Esophagus muscularis mucosa (tissue), 4 donors: ENCODE results near the gene JDP2. TPM values are rescaled to one million over a fixed set of nuclear protein-coding genes. Genes with fewer than 3 reads are reported as not detected.
A peak's percentile ranks its signal among the peaks of the same experiment; 100 is the strongest.

ENCODE experiments used
- DNase-seq: peaks from one replicate; pipeline ENCODE4 v3.0.0-alpha.2; 2017; ENCODE audit errors: extremely low spot score
- H3K27ac ChIP-seq, 4 donors: fragments of 200-600 bp; sonication (generic); replicated peaks in 1 of 4; 1 replicate in 3 of 4; 2 replicates in 1 of 4; pipeline ENCODE4 v1.5.1; 2016 to 2019; ENCODE audit warnings: mild to moderate bottlenecking in 1 of 4
- H3K27me3 ChIP-seq, 4 donors: fragments of 200-600 bp; sonication (generic); one replicate each; pipeline versions ENCODE4 v1.5.1 to v1.6.0; 2016 to 2019
- H3K36me3 ChIP-seq, 4 donors: fragments of 200-600 bp; sonication (generic); one replicate each; pipeline ENCODE4 v1.5.1; 2016 to 2019
- H3K4me1 ChIP-seq, 4 donors: fragments of 200-600 bp; sonication (generic); one replicate each; pipeline ENCODE4 v1.5.1; 2016 to 2019
- H3K4me3 ChIP-seq, 4 donors: fragments of 200-600 bp; sonication (generic); 1 replicate in 2 of 4; 2 replicates in 2 of 4; pipeline ENCODE4 v1.5.1; 2016 to 2019; ENCODE audit warnings: mild to moderate bottlenecking in 4 of 4, moderate library complexity in 1 of 4
- H3K9me3 ChIP-seq, 4 donors: fragments of 200-600 bp; sonication (generic); 1 replicate in 3 of 4; 2 replicates in 1 of 4; pipeline ENCODE4 v1.5.1; 2016 to 2019
- CTCF ChIP-seq, 3 experiments: fragments of 200-600 bp in 2 of 3; fragments of 450-650 bp in 1 of 3; sonication (generic) in 2 of 3; IDR thresholded peaks; one replicate each; pipeline ENCODE4 v1.5.1; 2017 to 2019; ENCODE audit warnings: antibody characterized with exemption in 3 of 3, mild to moderate bottlenecking in 2 of 3, moderate library complexity in 1 of 3
- EP300 ChIP-seq: sonication (generic); formaldehyde crosslinking; IDR thresholded peaks from one replicate; pipeline ENCODE4 v1.6.1; 2017; ENCODE audit warnings: antibody characterized with exemption
- POLR2A ChIP-seq: fragments of 450-650 bp; IDR thresholded peaks from one replicate; pipeline ENCODE4 v1.6.1; 2017; ENCODE audit warnings: antibody characterized with exemption, moderate library complexity, mild to moderate bottlenecking, low read depth
- POLR2AphosphoS5 ChIP-seq, 2 donors: sonication (generic); formaldehyde crosslinking; IDR thresholded peaks; one replicate each; pipeline ENCODE4 v1.6.1; 2017; ENCODE audit warnings: antibody characterized with exemption in 2 of 2
- WGBS: methylation state at CpG from one replicate; pipeline ENCODE4 v1.1.5; 2018; 5-methylcytosine and 5-hydroxymethylcytosine counted together
- intact Hi-C: fragments of 100-400 bp; cut with DNase I; formaldehyde crosslinking; loops from one replicate; pipeline ENCODE4 v1.15.1; 2023
- total RNA-seq, 4 donors: library from RNA; depleted of rRNA; stranded (reverse); fragments of >200 nt; gene quantifications; one replicate each; pipeline versions ENCODE4 v1.1.0 to v1.2.1, GENCODE V29; 2016

JDP2 gene
- total RNA-seq, 4 donors from 2014 or later = 50.5 to 94.5 (median 78.3) TPM

GRCh38 chr14:75430116-75430515, 2.3 kb downstream of the JDP2 start:
- TF ChIP-seq POLR2A = no peak
- no peak for TF ChIP-seq EP300
- TF ChIP-seq POLR2AphosphoS5 (IDR thresholded peaks at IDR 0.05) = peak; percentile 5 to 23
- TF ChIP-seq CTCF (IDR thresholded peaks at IDR 0.05) = no peak
- DNase-seq = no peak
- peak overlapping the region; percentile 86 to 96 (median 88) for H3K27ac ChIP-seq
- peaks cover 41 to 84% (median 66%) of the 10 kb centered on the region in 4 donors for H3K4me1 ChIP-seq
- H3K9me3 ChIP-seq = no peaks in the 10 kb centered on the region
- WGBS = 30% methylated on average over 7 of the region's 7 CpGs
- H3K27me3 ChIP-seq = no peaks in the 10 kb centered on the region
- intact Hi-C loops = loop anchor here (5.0 kb wide), 1 partner anchor 42 kb away; no protein-coding TSS in a partner anchor
- peaks cover 12 to 37% (median 30%) of the 10 kb centered on the region in 4 donors for H3K36me3 ChIP-seq
- H3K4me3 ChIP-seq = peak overlapping the region; percentile 79 to 87 (median 83)

- intact Hi-C loops = loop anchor here (5.0 kb wide), 1 partner anchor 42 kb away; no protein-coding TSS in a partner anchor
- Histone ChIP-seq H3K4me3 (peak overlapping the region; percentile 79 to 87 (median 83)), H3K9me3 (no peaks in the 10 kb centered on the region), H3K27me3 (no peaks in the 10 kb centered on the region), H3K27ac (peak overlapping the region; percentile 86 to 96 (median 88)), H3K36me3 (peaks cover 12 to 41% (median 33%) of the 10 kb centered on the region in 4 donors), H3K4me1 (peaks cover 41 to 87% (median 71%) of the 10 kb centered on the region in 4 donors)
- WGBS = 11% methylated on average over 10 of the region's 10 CpGs
- TF ChIP-seq CTCF (IDR thresholded peaks at IDR 0.05) = no peak
- TF ChIP-seq POLR2A = no peak
- no peak for TF ChIP-seq EP300
- TF ChIP-seq POLR2AphosphoS5 (IDR thresholded peaks at IDR 0.05) = no peak
- no peak for DNase-seq
Measured at GRCh38 chr14:75430526-75430925, 2.7 kb downstream of the JDP2 start.

- H3K27me3 ChIP-seq = no peaks in the 10 kb centered on the region
- H3K4me1 ChIP-seq = peaks cover 41 to 87% (median 75%) of the 10 kb centered on the region in 4 donors
- intact Hi-C loops = loop anchor here (5.0 kb wide), 1 partner anchor 41 kb away; no protein-coding TSS in a partner anchor
- H3K4me3 ChIP-seq = peak overlapping the region; percentile 79 to 87 (median 83)
- TF ChIP-seq POLR2AphosphoS5 (IDR thresholded peaks at IDR 0.05) = no peak
- TF ChIP-seq EP300 = no peak
- no peak for TF ChIP-seq POLR2A
- TF ChIP-seq CTCF (IDR thresholded peaks at IDR 0.05) = no peak
- H3K9me3 ChIP-seq = no peaks in the 10 kb centered on the region
- H3K36me3 ChIP-seq = peaks cover 12 to 45% (median 36%) of the 10 kb centered on the region in 4 donors
- H3K27ac ChIP-seq = peak overlapping the region; percentile 86 to 96 (median 88)
- no peak for DNase-seq
- 53% methylated on average over 6 of the region's 6 CpGs for WGBS
Measured at GRCh38 chr14:75430976-75431375, 3.2 kb downstream of the JDP2 start.

- no peaks in the 10 kb centered on the region for H3K9me3 ChIP-seq
- H3K4me3 ChIP-seq = no peak overlapping the region
- 90% methylated on average over 4 of the region's 4 CpGs for WGBS
- peaks cover 12 to 54% (median 38%) of the 10 kb centered on the region in 4 donors for H3K36me3 ChIP-seq
- H3K27me3 ChIP-seq = no peaks in the 10 kb centered on the region
- H3K27ac ChIP-seq = no peak overlapping the region
- TF ChIP-seq POLR2A = no peak
- no peak for TF ChIP-seq EP300
- TF ChIP-seq POLR2AphosphoS5 (IDR thresholded peaks at IDR 0.05) = no peak
- TF ChIP-seq CTCF (IDR thresholded peaks at IDR 0.05) = no peak
- intact Hi-C loops = loop anchor here (5.0 kb wide), 1 partner anchor 40 kb away; no protein-coding TSS in a partner anchor
- peaks cover 42 to 87% (median 74%) of the 10 kb centered on the region in 4 donors for H3K4me1 ChIP-seq
- no peak for DNase-seq
Measured at GRCh38 chr14:75431827-75432226, 4.0 kb downstream of the JDP2 start.

GRCh38 chr14:75432411-75432810, 4.6 kb downstream of the JDP2 start:
- Histone ChIP-seq H3K27me3 (no peaks in the 10 kb centered on the region), H3K27ac (peak overlapping the region in 1 of 4 donors; percentile 0), H3K9me3 (no peaks in the 10 kb centered on the region), H3K4me1 (peaks cover 42 to 87% (median 74%) of the 10 kb centered on the region in 4 donors), H3K4me3 (no peak overlapping the region), H3K36me3 (peaks cover 12 to 56% (median 40%) of the 10 kb centered on the region in 4 donors)
- no peak for DNase-seq
- no peak for TF ChIP-seq CTCF (IDR thresholded peaks at IDR 0.05)
- no peak for TF ChIP-seq EP300
- no peak for TF ChIP-seq POLR2A
- TF ChIP-seq POLR2AphosphoS5 (IDR thresholded peaks at IDR 0.05) = no peak
- intact Hi-C loops = loop anchor here (5.0 kb wide), 1 partner anchor 40 kb away; no protein-coding TSS in a partner anchor
- 92% methylated on average over 8 of the region's 8 CpGs for WGBS
